GM19372 (cell line): ENCODE results near the gene MISP.
"Not testable (repeated sequence)": the region's sequence is repeated elsewhere in the genome, so short reads cannot be mapped to it uniquely, and the experiment has no call there.

Source experiments
- ATAC-seq: cut with Tn5 transposase; IDR thresholded peaks from one replicate; pipeline ENCODE4 v1.9.1; 2021; ENCODE audit warnings: mild to moderate bottlenecking, low read depth, moderate library complexity; ENCODE audit not compliant: unreplicated experiment

MISP gene

GRCh38 chr19:750640-751423 lies at the start of gene MISP:
Gene MISP (plus strand): TSS chr19:751112. CDS start chr19:756947, 5,835 bp downstream.
- no peak for ATAC-seq

GRCh38 chr19:702847-703246 lies 48.1 kb upstream of the MISP start:
- ATAC-seq, result not testable (repeated sequence)

GRCh38 chr19:703329-703650 lies 47.6 kb upstream of the MISP start:
- ATAC-seq, result no peak

- ATAC-seq, result no peak
Observed at GRCh38 chr19:703651-704446, 47.1 kb upstream of the MISP start.

- no peak for ATAC-seq
Observed at GRCh38 chr19:704447-704741, 46.5 kb upstream of the MISP start.

DNA sequence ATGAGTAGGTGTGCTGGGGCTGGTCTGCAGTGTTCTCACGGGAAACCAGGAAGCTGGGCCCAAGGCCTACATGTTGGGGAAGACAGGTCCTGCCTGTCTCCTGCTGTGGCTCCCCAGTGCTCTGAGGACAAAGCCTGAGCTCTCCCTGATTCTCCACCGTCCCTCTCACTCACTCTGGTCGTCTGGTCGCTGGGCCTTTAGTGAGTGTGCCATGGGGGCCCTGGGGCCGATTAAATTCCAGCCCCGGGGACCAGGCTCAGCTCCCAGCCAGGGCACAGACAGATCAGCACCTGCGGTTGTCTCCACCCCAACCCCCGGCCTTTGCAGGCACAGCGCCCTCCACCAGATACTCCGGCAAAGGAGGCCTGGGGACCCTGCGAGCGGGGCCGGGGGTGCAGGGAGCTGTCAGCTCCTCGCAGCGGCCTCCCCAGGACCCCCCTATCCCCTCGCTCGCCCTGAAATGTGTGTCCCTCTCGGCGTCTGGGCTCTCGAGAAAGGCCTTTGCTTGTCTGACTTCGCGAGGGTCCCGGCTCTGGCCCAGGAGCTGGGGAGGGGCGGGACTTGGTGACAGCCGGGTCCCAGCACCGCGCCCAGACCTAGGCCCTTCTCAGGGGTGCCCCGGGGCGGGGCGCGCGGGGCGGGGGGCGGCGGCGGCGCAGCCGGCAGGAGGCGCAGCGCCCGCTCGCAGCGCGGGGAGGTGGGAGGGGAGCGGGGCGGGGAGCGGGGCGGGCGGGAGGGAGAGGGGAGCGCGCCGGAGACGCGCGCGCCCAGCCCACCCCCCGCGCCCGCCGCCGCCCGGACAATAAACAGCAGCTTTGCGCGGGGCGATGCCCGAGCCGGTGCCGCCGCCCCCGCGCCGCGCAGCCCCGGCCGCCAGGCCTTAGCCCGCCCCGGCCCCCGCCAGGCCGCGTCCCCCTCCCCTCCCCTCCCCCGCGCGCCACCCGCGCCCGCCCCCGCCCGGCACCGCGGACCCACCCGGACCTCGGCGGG lies 42.5 kb upstream of the MISP start, which contains the start of gene PALM:
Gene PALM, plus strand, starts transcription at position 782 of the 990 bp plus-strand sequence. CDS start 212 bp downstream, outside the sequence.
- ATAC-seq, result no peak

DNA sequence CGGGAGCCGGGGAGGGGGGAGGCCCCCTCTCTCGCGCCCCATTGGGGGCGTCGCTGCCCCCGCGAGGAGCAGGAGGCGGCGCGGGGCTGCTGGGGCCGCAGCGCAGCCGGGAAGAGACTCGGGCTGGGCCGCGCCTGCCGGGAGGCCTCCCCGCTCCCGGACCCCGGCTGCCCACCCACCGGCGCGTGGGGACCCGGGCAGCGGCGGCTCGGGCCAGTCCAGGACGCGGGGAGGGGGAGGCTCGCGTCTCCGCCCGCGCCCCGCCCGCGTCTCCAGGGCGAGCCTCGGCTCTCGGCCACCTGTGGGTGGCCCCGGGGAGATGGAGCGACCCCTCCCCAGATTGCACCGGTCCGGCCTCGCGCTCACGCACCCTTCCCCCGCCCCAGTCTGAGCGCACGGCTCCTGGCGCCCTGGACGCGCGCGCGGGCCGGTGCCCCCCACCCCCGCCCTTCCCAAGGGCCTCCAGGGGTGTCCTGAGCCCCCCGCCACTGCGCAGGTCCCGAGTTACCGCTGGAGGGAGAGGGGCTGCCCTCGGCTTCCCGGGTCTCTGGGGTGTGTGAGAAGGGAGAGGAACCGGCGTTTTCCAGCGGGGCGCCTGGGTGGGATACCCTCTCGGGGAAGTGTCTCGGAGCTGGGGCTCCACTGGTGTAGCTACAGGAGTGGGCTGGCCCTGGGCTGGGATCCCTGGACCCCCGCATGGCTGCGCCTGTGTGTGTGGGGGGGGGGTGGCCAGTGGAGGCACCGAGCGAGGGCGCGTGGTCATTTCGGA lies 41.5 kb upstream of the MISP start:
- ATAC-seq, result no peak

GRCh38 chr19:709965-710571 lies 40.8 kb upstream of the MISP start:
- no peak for ATAC-seq

- no peak for ATAC-seq
Observed at GRCh38 chr19:710767-711166, 40.1 kb upstream of the MISP start.

DNA sequence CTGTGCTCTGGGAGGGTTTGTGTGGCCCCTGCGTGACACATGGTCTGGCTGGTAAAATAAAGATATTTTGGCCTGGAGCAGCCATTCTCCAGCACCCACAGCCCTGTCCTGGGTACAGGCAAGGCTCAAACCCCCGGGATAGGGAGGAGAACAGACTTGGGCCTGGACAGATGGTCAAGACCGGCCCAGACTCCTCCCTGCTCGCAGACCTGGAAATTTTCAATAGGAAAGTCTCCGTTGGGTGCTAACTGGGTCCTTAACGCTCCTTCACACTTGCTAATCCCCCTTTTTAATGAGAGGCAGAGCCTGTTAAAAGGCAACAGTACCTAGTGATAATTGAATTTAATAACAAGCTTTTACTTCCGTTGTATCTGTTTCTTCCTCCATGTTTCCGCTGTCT lies 39.7 kb upstream of the MISP start:
- ATAC-seq, result no peak

GRCh38 chr19:715347-715746 lies 35.6 kb upstream of the MISP start:
- no peak for ATAC-seq

DNA sequence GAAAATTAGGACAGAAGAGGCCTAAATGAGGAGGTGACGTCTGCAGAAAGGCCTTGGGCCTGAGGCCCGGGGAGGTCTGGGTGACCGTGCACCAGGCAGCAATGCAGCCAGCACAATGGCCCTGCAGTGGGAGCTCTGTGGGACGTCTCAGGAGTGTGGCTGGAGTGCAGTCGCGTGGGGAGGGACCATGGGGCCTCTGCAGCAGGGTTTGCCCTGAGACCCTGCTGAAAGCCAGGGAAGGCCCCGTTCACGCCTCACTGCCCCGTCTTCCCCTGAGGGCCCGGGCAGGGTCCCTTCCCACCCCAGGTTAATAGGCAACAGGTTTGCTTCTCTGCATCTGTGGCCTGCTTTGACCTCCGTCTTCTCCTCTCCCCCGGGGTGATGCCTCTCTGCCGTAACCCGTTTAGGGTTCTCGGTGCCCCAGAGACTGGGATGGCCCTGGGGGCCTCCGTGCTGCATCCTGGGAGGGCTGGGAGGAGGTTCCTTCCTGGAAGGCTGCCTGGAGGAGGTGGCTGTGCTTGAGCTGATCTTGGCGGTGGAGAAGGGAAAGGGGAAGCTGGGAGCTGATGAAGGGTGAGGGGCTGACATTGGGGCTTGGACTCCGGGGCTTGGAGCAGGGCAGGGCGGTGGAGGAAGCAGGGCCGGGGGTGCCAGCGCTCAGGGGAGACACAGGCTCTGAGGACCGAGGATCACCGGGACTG lies 32.5 kb upstream of the MISP start:
- ATAC-seq, result no peak

DNA sequence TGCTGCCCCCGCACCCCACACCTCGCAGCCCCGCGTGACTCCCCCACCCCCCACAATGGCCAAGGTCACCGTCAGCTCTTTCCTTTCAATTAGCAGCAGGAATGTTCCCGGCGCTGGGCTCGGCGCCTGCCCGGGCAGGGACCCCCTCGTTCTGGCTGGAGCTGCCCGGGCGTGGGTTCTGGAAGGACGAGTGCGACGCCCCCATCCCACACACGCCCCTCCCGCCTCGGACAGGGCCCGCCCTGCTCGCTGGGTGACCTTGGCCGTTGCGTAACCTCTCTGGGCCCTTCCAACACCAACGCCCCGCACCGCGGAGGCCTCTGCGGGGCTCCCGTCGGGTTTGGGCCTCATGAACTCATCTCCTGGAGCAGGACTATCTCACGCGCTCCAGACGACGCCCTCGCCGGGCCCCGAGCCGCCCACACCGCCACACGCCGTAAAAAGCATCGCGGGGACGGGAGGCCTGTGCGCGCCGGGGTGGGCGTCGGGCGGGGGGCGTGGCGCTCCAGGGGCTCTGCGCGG lies 31.9 kb upstream of the MISP start:
- ATAC-seq, result no peak

GRCh38 chr19:719636-720344 lies 31.1 kb upstream of the MISP start:
- no peak for ATAC-seq

DNA sequence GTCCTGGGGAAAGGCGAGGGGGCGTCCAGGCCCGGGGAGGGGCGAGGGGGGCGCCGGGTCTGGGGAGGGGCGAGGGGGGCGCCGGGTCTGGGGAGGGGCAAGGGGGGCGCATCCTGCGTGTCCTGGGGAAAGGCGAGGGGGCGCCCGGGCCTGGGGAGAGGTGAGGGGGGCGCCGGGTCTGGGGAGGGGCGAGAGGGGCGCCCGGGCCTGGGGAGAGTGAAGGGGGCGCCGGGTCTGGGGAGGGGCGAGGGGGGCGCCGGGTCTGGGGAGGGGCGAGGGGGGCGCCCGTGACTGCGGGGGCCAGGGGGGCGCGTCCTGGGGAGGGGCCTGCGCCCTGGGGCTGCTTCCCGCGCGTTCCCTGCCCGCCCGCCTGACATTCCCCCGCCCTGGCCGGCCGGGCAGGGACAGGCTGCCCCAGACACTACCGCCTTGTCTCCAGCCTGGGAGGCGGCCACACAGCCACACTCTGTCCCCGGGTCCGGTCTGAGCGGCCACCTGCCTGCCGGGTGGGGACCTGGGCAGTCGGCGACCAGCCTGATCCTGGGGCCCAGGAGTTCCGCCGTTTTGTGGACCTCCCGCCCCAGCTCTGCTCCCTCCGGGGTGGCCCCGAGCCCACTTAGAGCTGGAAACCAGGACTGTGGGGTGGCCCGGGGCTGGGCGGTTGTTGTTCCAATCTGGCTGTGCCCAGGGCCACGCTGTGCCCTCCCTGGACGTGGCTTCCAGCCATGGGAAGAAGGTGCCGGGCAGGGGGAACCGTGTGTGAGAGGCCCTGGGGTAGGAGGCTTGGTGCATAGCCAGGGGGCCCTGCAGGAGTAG lies 30.4 kb upstream of the MISP start:
- ATAC-seq, result no peak

GRCh38 chr19:722553-723101 lies 28.3 kb upstream of the MISP start:
- no peak for ATAC-seq

DNA sequence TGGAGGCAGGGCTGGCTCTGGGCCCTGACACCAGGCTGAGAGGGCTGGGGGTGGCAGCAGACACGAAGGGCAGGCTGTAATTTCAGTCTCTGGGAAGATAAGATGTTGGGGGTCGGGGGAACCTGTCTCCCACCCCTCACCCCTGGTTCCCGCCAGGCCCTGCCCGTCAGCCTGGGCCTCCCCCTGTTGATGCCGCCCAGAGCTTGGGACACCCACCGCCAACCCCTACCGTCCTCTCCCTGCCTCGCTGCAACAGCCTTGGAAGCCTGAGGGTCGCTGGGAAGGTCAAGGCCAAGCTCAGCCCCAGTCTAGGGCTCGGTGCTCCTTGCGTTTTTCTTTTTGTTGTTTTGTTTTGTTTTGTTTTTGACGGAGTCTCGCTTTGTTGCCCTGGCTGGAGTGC lies 27.7 kb upstream of the MISP start:
- ATAC-seq, result no peak
